Calu3 (cell line): Measurements from ENCODE around the gene ANAPC7. TPM values are rescaled to one million over a fixed set of nuclear protein-coding genes. Genes with fewer than 3 reads are reported as not detected.
"Not testable (repeated sequence)": the region's sequence is repeated elsewhere in the genome, so short reads cannot be mapped to it uniquely, and the experiment has no call there.

ENCODE experiments used
- BruUV-seq: library from RNA; stranded (reverse); fragments of 400-500 nt; replicated peaks from 2 replicates; lab custom pipeline; 2021; lab: Mats Ljungman, UMichigan
- CTCF ChIA-PET: fragments of 300-600 bp; sonication (Branson Sonifier 250); formaldehyde crosslinking; loops from one replicate; lab custom pipeline; 2022; ENCODE audit warnings: antibody characterized with exemption; lab: Charles Lee
- DNase-seq: peaks from one replicate; pipeline ENCODE4 v3.0.0; 2022
- H3K27ac Mint-ChIP-seq: one replicate; pipeline ENCODE4 v1.8.0; 2022; ENCODE audit warnings: mixed read lengths; ENCODE audit not compliant: unreplicated experiment
- H3K27me3 Mint-ChIP-seq: one replicate; pipeline ENCODE4 v1.8.0; 2022; ENCODE audit warnings: mixed read lengths; ENCODE audit not compliant: unreplicated experiment
- H3K36me3 Mint-ChIP-seq: one replicate; pipeline ENCODE4 v1.8.0; 2022; ENCODE audit warnings: mild to moderate bottlenecking, moderate library complexity, mixed read lengths; ENCODE audit not compliant: insufficient read depth, unreplicated experiment
- H3K4me1 Mint-ChIP-seq: one replicate; pipeline ENCODE4 v1.8.0; 2022; ENCODE audit warnings: mild to moderate bottlenecking, low read depth, mixed read lengths; ENCODE audit not compliant: unreplicated experiment
- H3K4me3 Mint-ChIP-seq: one replicate; pipeline ENCODE4 v1.8.0; 2022; ENCODE audit warnings: mild to moderate bottlenecking, low read depth, moderate library complexity, mixed read lengths; ENCODE audit not compliant: unreplicated experiment
- H3K9me3 Mint-ChIP-seq: one replicate; pipeline ENCODE4 v1.8.0; 2022; ENCODE audit warnings: low read depth, mixed read lengths; ENCODE audit not compliant: unreplicated experiment
- CTCF ChIP-seq: fragments of 200-600 bp; IDR thresholded peaks from one replicate; pipeline ENCODE4 v1.8.0; 2022; ENCODE audit warnings: antibody characterized with exemption; ENCODE audit not compliant: unreplicated experiment
- intact Hi-C: fragments of 100-400 bp; cut with micrococcal nuclease; formaldehyde crosslinking; loops from one replicate; pipeline ENCODE4 v1.10.0; 2022; ENCODE audit not compliant: unreplicated experiment
- total RNA-seq: library from RNA; stranded (reverse); gene quantifications from 2 replicates; pipeline ENCODE4 v1.2.3, GENCODE V29; 2022

ANAPC7 gene
- total RNA-seq, 1 experiment from 2014 or later = 136 TPM

- Mint-ChIP-seq H3K4me1 (no peaks in the 10 kb centered on the region), H3K27me3 (no peaks in the 10 kb centered on the region), H3K27ac (no peak overlapping the region), H3K4me3 (no peak overlapping the region), H3K36me3 (peaks cover 24% of the 10 kb centered on the region), H3K9me3 (no peaks in the 10 kb centered on the region)
- CTCF ChIA-PET = no interaction called here
- intact Hi-C loops = no loop called here
- no peak for TF ChIP-seq CTCF
- no peak for DNase-seq
- BruUV-seq = no TSS peak
Measured at GRCh38 chr12:110366321-110367142, 37.0 kb downstream of the ANAPC7 start.

GRCh38 chr12:110365489-110366320 is 37.8 kb downstream of the ANAPC7 start:
- no peaks in the 10 kb centered on the region for H3K27me3 Mint-ChIP-seq
- peaks cover 21% of the 10 kb centered on the region for H3K36me3 Mint-ChIP-seq
- no peak for TF ChIP-seq CTCF
- no peak overlapping the region for H3K4me3 Mint-ChIP-seq
- no TSS peak for BruUV-seq
- H3K4me1 Mint-ChIP-seq = no peaks in the 10 kb centered on the region
- CTCF ChIA-PET = interaction anchor here (0.6 kb wide), 1 partner anchor 23 kb away, joined by 4 read pairs; no protein-coding TSS in a partner anchor
- no peak overlapping the region for H3K27ac Mint-ChIP-seq
- intact Hi-C loops = no loop called here
- H3K9me3 Mint-ChIP-seq = no peaks in the 10 kb centered on the region
- DNase-seq = no peak

- H3K27ac Mint-ChIP-seq = no peak overlapping the region
- peaks cover 10% of the 10 kb centered on the region for H3K36me3 Mint-ChIP-seq
- no peak overlapping the region for H3K4me3 Mint-ChIP-seq
- intact Hi-C loops = no loop called here
- BruUV-seq = no TSS peak
- no peak for TF ChIP-seq CTCF
- DNase-seq = no peak
- CTCF ChIA-PET = no interaction called here
- no peaks in the 10 kb centered on the region for H3K9me3 Mint-ChIP-seq
- no peaks in the 10 kb centered on the region for H3K4me1 Mint-ChIP-seq
- no peaks in the 10 kb centered on the region for H3K27me3 Mint-ChIP-seq
Measured at GRCh38 chr12:110361216-110361615, 42.3 kb downstream of the ANAPC7 start.

- DNase-seq, BruUV-seq, intact Hi-C loops, H3K4me3 Mint-ChIP-seq, H3K27ac Mint-ChIP-seq, H3K9me3 Mint-ChIP-seq, H3K27me3 Mint-ChIP-seq, H3K4me1 Mint-ChIP-seq: not testable (repeated sequence)
- TF ChIP-seq CTCF = peak; percentile 18
- peaks cover 33% of the 10 kb centered on the region for H3K36me3 Mint-ChIP-seq
- CTCF ChIA-PET = interaction anchor here (0.6 to 0.7 kb wide), 3 partner anchors 73 to 131 kb away, joined by 3 read pairs; partner anchors contain the start of gene GPN3
Measured at GRCh38 chr12:110358384-110359097, 45.0 kb downstream of the ANAPC7 start.
